ENCODE measurements around the gene FBRS. TPM values are rescaled to one million over a fixed set of nuclear protein-coding genes. Genes with fewer than 3 reads are reported as not detected.
A peak's percentile ranks its signal among the peaks of the same experiment; 100 is the strongest.

Gene FBRS
- total and polyA plus RNA-seq, 2 of the 13 experiments (the other 11 are each of a cell fraction or from before 2014, with no cell fraction given): 13.7 to 16.2 TPM

GRCh38 chr16:30657866-30658730 is at the start of gene FBRS (continued):
- TF ChIP-seq AKNA (CRISPR knock-in tag; IDR thresholded peaks at IDR 0.05; ENCODE audit: borderline replicate concordance): no peak
- TF ChIP-seq ZC3H13 (CRISPR knock-in tag; IDR thresholded peaks at IDR 0.05): no peak; the same call in 1 of the 2 replicates
- TF ChIP-seq, protein P1, sequence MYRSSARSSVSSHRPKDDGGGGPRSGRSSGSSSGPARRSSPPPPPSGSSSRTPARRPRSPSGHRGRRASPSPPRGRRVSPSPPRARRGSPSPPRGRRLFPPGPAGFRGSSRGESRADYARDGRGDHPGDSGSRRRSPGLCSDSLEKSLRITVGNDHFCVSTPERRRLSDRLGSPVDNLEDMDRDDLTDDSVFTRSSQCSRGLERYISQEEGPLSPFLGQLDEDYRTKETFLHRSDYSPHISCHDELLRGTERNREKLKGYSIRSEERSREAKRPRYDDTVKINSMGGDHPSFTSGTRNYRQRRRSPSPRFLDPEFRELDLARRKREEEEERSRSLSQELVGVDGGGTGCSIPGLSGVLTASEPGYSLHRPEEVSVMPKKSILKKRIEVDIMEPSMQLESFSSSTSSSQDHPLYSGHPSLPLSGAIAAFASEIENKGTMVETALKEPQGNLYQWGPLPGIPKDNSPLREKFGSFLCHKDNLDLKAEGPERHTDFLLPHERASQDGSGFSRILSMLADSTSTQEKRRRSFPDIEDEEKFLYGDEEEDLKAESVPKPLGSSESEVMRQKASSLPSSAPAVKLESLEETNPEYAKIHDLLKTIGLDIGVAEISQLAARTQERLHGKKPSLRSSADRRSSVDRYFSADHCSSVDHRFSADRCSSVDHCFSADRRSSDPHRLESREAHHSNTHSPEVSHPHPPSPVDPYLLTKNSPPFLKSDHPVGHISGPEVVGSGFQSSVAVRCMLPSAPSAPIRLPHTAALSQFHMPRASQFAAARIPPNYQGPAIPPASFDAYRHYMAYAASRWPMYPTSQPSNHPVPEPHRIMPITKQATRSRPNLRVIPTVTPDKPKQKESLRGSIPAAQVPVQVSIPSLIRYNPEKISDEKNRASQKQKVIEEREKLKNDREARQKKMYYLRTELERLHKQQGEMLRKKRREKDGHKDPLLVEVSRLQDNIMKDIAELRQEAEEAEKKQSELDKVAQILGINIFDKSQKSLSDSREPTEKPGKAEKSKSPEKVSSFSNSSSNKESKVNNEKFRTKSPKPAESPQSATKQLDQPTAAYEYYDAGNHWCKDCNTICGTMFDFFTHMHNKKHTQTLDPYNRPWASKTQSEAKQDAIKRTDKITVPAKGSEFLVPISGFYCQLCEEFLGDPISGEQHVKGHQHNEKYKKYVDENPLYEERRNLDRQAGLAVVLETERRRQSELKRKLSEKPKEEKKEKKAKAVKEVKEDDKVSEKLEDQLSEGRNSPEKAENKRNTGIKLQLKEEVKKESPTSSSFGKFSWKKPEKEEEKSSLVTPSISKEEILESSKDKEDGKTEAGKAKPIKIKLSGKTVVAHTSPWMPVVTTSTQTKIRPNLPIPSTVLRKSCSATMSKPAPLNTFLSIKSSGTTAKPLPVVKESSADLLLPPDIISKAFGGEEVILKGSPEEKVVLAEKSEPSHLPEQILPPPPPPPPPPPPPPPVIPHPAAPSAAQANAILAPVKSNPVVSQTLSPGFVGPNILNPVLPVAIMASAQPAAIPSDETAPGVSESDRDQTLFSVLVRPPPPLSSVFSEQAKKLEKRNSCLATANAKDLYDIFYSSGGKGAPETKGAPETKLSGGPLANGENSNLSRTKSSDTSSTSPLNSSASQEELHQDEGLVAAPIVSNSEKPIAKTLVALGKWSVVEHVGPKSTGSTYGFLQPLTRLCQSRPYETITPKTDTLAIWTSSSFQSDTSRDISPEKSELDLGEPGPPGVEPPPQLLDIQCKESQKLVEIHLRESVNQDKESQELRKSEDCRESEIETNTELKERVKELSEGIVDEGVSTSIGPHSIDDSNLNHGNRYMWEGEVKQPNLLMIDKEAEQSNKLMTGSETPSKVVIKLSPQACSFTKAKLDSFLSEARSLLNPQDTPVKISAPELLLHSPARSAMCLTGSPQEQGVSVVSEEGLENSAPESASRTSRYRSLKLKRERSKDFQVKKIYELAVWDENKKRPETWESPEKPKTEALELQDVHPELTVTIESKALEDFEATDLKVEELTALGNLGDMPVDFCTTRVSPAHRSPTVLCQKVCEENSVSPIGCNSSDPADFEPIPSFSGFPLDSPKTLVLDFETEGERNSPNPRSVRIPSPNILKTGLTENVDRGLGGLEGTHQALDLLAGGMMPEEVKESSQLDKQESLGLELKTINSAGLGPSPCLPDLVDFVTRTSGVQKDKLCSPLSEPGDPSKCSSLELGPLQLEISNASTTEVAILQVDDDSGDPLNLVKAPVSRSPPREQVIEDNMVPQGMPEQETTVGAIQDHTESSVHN (CRISPR knock-in tag; IDR thresholded peaks at IDR 0.05): no peak
- no peak for TF ChIP-seq ZFAT (CRISPR knock-in tag; conservative IDR thresholded peaks at IDR 0.05)
- no peak for TF ChIP-seq FUBP1 (CRISPR knock-in tag; IDR thresholded peaks at IDR 0.05; ENCODE audit: borderline replicate concordance)
- TF ChIP-seq ZFX (CRISPR knock-in tag; IDR thresholded peaks at IDR 0.05; ENCODE audit: low read depth): peak; percentile 58
- peak; percentile 43 for TF ChIP-seq FOXA3 (CRISPR knock-in tag; IDR thresholded peaks at IDR 0.05)
- peak; percentile 69; the same call in 1 of the 2 replicates for TF ChIP-seq ZMYM4 (CRISPR knock-in tag; IDR thresholded peaks at IDR 0.05)
- no peak for TF ChIP-seq ZNF589 (CRISPR knock-in tag; conservative IDR thresholded peaks at IDR 0.05)
